WERI-Rb-1 (cell line): ENCODE results near the gene MRPS15.

Experiments used
- DNase-seq: peaks from one replicate; pipeline ENCODE4 v3.0.0-alpha.2; 2020
- H3K27ac ChIP-seq: fragments of 250-450 bp; sonication (Bioruptor Pico); 2 replicates; pipeline ENCODE4 v1.5.1; 2020; ENCODE audit warnings: mild to moderate bottlenecking, moderate library complexity
- H3K27me3 ChIP-seq: fragments of 250-450 bp; sonication (Bioruptor Pico); 2 replicates; pipeline ENCODE4 v1.5.1; 2021; ENCODE audit warnings: mild to moderate bottlenecking, low read depth, moderate library complexity; ENCODE audit not compliant: insufficient read depth, severe bottlenecking
- H3K36me3 ChIP-seq: fragments of 250-450 bp; sonication (Bioruptor Pico); 2 replicates; pipeline ENCODE4 v1.5.1; 2020; ENCODE audit warnings: mild to moderate bottlenecking, moderate library complexity
- H3K4me3 ChIP-seq: 2 replicates; pipeline ENCODE4 v1.5.1; 2011; ENCODE audit warnings: low read depth, mild to moderate bottlenecking, control low read depth, low read length
- H3K9me3 ChIP-seq: fragments of 250-450 bp; sonication (Bioruptor Pico); 2 replicates; pipeline ENCODE4 v1.5.1; 2021; ENCODE audit warnings: mild to moderate bottlenecking, moderate library complexity; ENCODE audit not compliant: severe bottlenecking
- CTCF ChIP-seq: IDR thresholded peaks from 2 replicates; pipeline ENCODE4 v1.5.1; 2011; ENCODE audit warnings: low read depth, mild to moderate bottlenecking, control low read depth, inconsistent platforms, low read length

Gene MRPS15

GRCh38 chr1:36463463-36463802 is 751 bp downstream of the MRPS15 start:
- H3K9me3 ChIP-seq = no peaks in the 10 kb centered on the region
- DNase-seq = no peak
- no peaks in the 10 kb centered on the region for H3K27me3 ChIP-seq
- peak overlapping the region; percentile 90 for H3K27ac ChIP-seq
- H3K4me3 ChIP-seq = peak overlapping the region; percentile 88
- no peak for TF ChIP-seq CTCF
- H3K36me3 ChIP-seq = peaks cover 43% of the 10 kb centered on the region

- TF ChIP-seq CTCF = no peak
- no peak for DNase-seq
- Histone ChIP-seq H3K4me3 (no peak overlapping the region), H3K9me3 (no peaks in the 10 kb centered on the region), H3K27me3 (no peaks in the 10 kb centered on the region), H3K27ac (no peak overlapping the region), H3K36me3 (peaks cover 80% of the 10 kb centered on the region)
These were observed 5.3 kb downstream of the MRPS15 start for GRCh38 chr1:36458910-36459309.

- no peaks in the 10 kb centered on the region for H3K27me3 ChIP-seq
- H3K36me3 ChIP-seq = peaks cover 79% of the 10 kb centered on the region
- no peaks in the 10 kb centered on the region for H3K9me3 ChIP-seq
- no peak for TF ChIP-seq CTCF
- no peak for DNase-seq
- no peak overlapping the region for H3K4me3 ChIP-seq
- no peak overlapping the region for H3K27ac ChIP-seq
These were observed 6.5 kb downstream of the MRPS15 start for GRCh38 chr1:36457691-36458090.

- Histone ChIP-seq H3K36me3 (peaks cover 67% of the 10 kb centered on the region), H3K9me3 (no peaks in the 10 kb centered on the region), H3K27ac (no peak overlapping the region), H3K27me3 (no peaks in the 10 kb centered on the region), H3K4me3 (no peak overlapping the region)
- TF ChIP-seq CTCF = no peak
- DNase-seq = no peak
These were observed 7.7 kb downstream of the MRPS15 start for GRCh38 chr1:36456391-36456928.

- H3K4me3 ChIP-seq = no peak overlapping the region
- TF ChIP-seq CTCF = no peak
- no peaks in the 10 kb centered on the region for H3K27me3 ChIP-seq
- no peak overlapping the region for H3K27ac ChIP-seq
- H3K36me3 ChIP-seq = peaks cover 56% of the 10 kb centered on the region
- no peaks in the 10 kb centered on the region for H3K9me3 ChIP-seq
- DNase-seq = no peak
These were observed 8.8 kb downstream of the MRPS15 start for GRCh38 chr1:36455386-36455785.
